ENCODE results near the gene CADM2.

The CADM2 gene

GRCh38 chr3:85586018-85586417, 627.2 kb downstream of the CADM2 start:
- no peak for TF ChIP-seq CTCF (IDR thresholded peaks at IDR 0.05; ENCODE audit: insufficient read depth, low read length, poor library complexity, severe bottlenecking)
- no peaks in the 10 kb centered on the region for H3K27me3 ChIP-seq (replicated peaks; ENCODE audit: control insufficient read depth, insufficient read depth, low read length)
- no peak overlapping the region for H3K4me3 ChIP-seq (replicated peaks; ENCODE audit: low read depth, low read length)
- DNase-seq (ENCODE audit: extremely low read depth, insufficient read length): no peak
- no peaks in the 10 kb centered on the region for H3K36me3 ChIP-seq (ENCODE audit: control insufficient read depth, insufficient read depth, low read length)

GRCh38 chr3:85589145-85589544, 630.4 kb downstream of the CADM2 start:
- no peak for TF ChIP-seq CTCF (IDR thresholded peaks at IDR 0.05; ENCODE audit: insufficient read depth, low read length, poor library complexity, severe bottlenecking)
- Histone ChIP-seq H3K27me3 (replicated peaks; ENCODE audit: control insufficient read depth, insufficient read depth, low read length) (no peaks in the 10 kb centered on the region), H3K4me3 (replicated peaks; ENCODE audit: low read depth, low read length) (no peak overlapping the region), H3K36me3 (ENCODE audit: control insufficient read depth, insufficient read depth, low read length) (no peaks in the 10 kb centered on the region)
- no peak for DNase-seq (ENCODE audit: extremely low read depth, insufficient read length)

- H3K4me3 ChIP-seq (replicated peaks; ENCODE audit: low read depth, low read length): no peak overlapping the region
- DNase-seq (ENCODE audit: extremely low read depth, insufficient read length): no peak
- TF ChIP-seq CTCF (IDR thresholded peaks at IDR 0.05; ENCODE audit: insufficient read depth, low read length, poor library complexity, severe bottlenecking): no peak
- no peaks in the 10 kb centered on the region for H3K36me3 ChIP-seq (ENCODE audit: control insufficient read depth, insufficient read depth, low read length)
- no peaks in the 10 kb centered on the region for H3K27me3 ChIP-seq (replicated peaks; ENCODE audit: control insufficient read depth, insufficient read depth, low read length)
Observed at GRCh38 chr3:85591451-85591850, 632.7 kb downstream of the CADM2 start.

GRCh38 chr3:85592256-85592655, 633.5 kb downstream of the CADM2 start:
- no peak overlapping the region for H3K4me3 ChIP-seq (replicated peaks; ENCODE audit: low read depth, low read length)
- DNase-seq (ENCODE audit: extremely low read depth, insufficient read length): no peak
- no peaks in the 10 kb centered on the region for H3K36me3 ChIP-seq (ENCODE audit: control insufficient read depth, insufficient read depth, low read length)
- H3K27me3 ChIP-seq (replicated peaks; ENCODE audit: control insufficient read depth, insufficient read depth, low read length): no peaks in the 10 kb centered on the region
- TF ChIP-seq CTCF (IDR thresholded peaks at IDR 0.05; ENCODE audit: insufficient read depth, low read length, poor library complexity, severe bottlenecking): no peak

GRCh38 chr3:85594676-85595075, 635.9 kb downstream of the CADM2 start:
- no peak for DNase-seq (ENCODE audit: extremely low read depth, insufficient read length)
- H3K27me3 ChIP-seq (replicated peaks; ENCODE audit: control insufficient read depth, insufficient read depth, low read length): no peaks in the 10 kb centered on the region
- no peak overlapping the region for H3K4me3 ChIP-seq (replicated peaks; ENCODE audit: low read depth, low read length)
- TF ChIP-seq CTCF (IDR thresholded peaks at IDR 0.05; ENCODE audit: insufficient read depth, low read length, poor library complexity, severe bottlenecking): no peak
- no peaks in the 10 kb centered on the region for H3K36me3 ChIP-seq (ENCODE audit: control insufficient read depth, insufficient read depth, low read length)

GRCh38 chr3:85603378-85603777, 644.6 kb downstream of the CADM2 start:
- no peak for DNase-seq (ENCODE audit: extremely low read depth, insufficient read length)
- TF ChIP-seq CTCF (IDR thresholded peaks at IDR 0.05; ENCODE audit: insufficient read depth, low read length, poor library complexity, severe bottlenecking): no peak
- H3K4me3 ChIP-seq (replicated peaks; ENCODE audit: low read depth, low read length): no peak overlapping the region

More at GRCh38 chr3:85603378-85603777, 644.6 kb downstream of the CADM2 start:
- Histone ChIP-seq H3K36me3 (ENCODE audit: control insufficient read depth, insufficient read depth, low read length) (no peaks in the 10 kb centered on the region), H3K27me3 (replicated peaks; ENCODE audit: control insufficient read depth, insufficient read depth, low read length) (no peaks in the 10 kb centered on the region)

All from GM06990 (cell line).